ENCODE measurements around the gene B3GNT7. TPM values are rescaled to one million over a fixed set of nuclear protein-coding genes. Genes with fewer than 3 reads are reported as not detected.
"Not testable (repeated sequence)": the region's sequence is repeated elsewhere in the genome, so short reads cannot be mapped to it uniquely, and the experiment has no call there.

The B3GNT7 gene
- polyA plus RNA-seq, 6 donors from 2014 or later, result 0.35 to 2.3 (median 1.2) TPM

GRCh38 chr2:231421051-231421580 is 25.6 kb downstream of the B3GNT7 start:
- no peaks in the 10 kb centered on the region for H3K36me3 Mint-ChIP-seq
- no peak overlapping the region for H3K27ac Mint-ChIP-seq
- DNase-seq (no peak), ATAC-seq (ENCODE audit: low read depth in 2 of 2) (no peak)
- peaks cover 0 to 21% (median 8%) of the 10 kb centered on the region in 3 donors for H3K27me3 Mint-ChIP-seq
- H3K4me1 Mint-ChIP-seq, result no peaks in the 10 kb centered on the region
- H3K9me3 Mint-ChIP-seq, result peaks cover 0 to 2% (median 0%) of the 10 kb centered on the region in 7 donors
- no peak overlapping the region for H3K4me3 Mint-ChIP-seq

DNA sequence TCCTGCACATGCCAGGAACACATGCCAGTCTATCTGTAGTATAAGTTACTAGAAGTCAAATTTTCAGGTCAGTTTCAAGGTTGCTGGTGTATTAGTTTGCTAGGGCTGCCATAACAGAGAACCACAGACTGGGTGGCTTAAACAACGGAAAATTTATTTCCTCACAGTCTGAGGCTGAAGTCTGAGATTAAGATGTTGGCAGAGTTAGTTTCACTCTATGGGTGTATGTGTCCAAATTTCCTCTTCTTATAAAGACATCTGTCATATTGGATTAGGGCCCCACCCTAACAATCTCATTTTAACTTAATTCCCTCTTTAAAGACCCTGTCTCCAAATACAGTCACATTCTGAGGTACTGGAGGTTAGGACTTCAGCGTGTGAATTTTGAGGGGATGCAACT is 26.5 kb downstream of the B3GNT7 start:
- H3K27ac Mint-ChIP-seq, result peak overlapping the region in 1 of 6 donors; percentile 15
- no peak overlapping the region for H3K4me3 Mint-ChIP-seq
- no peak for ATAC-seq (ENCODE audit: low read depth in 2 of 2)
- no peaks in the 10 kb centered on the region for H3K4me1 Mint-ChIP-seq
- H3K36me3 Mint-ChIP-seq, result no peaks in the 10 kb centered on the region
- no peak for DNase-seq
- peaks cover 0 to 2% (median 0%) of the 10 kb centered on the region in 7 donors for H3K9me3 Mint-ChIP-seq
- peaks cover 0 to 21% (median 8%) of the 10 kb centered on the region in 3 donors for H3K27me3 Mint-ChIP-seq

GRCh38 chr2:231423176-231423575 is 27.7 kb downstream of the B3GNT7 start:
- peaks cover 0 to 1% (median 0%) of the 10 kb centered on the region in 7 donors for H3K9me3 Mint-ChIP-seq
- no peak for DNase-seq
- no peak overlapping the region for H3K27ac Mint-ChIP-seq
- no peak overlapping the region for H3K4me3 Mint-ChIP-seq
- no peaks in the 10 kb centered on the region for H3K4me1 Mint-ChIP-seq
- peaks cover 0 to 21% (median 8%) of the 10 kb centered on the region in 3 donors for H3K27me3 Mint-ChIP-seq
- ATAC-seq (ENCODE audit: low read depth in 2 of 2), result no peak
- no peaks in the 10 kb centered on the region for H3K36me3 Mint-ChIP-seq

DNA sequence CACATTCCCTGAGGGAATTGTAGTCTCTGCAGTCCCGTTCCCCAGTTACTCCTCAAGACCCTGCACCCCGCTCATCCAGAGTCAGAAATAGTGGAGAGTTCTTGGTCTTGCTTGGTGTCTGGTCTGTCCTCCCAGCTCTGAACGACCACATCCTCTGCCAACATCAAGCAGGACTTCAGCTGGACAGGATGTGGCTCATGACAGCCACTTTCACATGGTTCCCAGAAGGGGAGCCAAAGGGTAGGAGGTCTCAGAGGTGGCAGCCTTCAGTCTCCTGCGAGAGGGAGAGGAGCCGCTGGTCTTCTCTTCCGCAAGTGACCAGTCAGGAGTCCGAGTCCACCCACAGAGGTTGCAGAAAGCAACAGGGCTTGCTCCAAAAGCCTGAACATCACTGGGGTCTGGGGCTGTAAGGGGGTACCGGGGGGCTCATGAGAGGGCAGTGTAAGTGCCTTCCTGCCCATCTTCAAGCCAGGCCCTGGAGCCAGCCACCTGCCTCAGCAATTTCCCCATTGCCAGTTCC is 29.8 kb downstream of the B3GNT7 start:
- DNase-seq, result no peak
- no peak for ATAC-seq (ENCODE audit: low read depth in 2 of 2)
- H3K27ac Mint-ChIP-seq, result no peak overlapping the region
- H3K27me3 Mint-ChIP-seq, result peaks cover 0 to 12% (median 0%) of the 10 kb centered on the region in 3 donors
- H3K4me1 Mint-ChIP-seq, result no peaks in the 10 kb centered on the region
- no peaks in the 10 kb centered on the region for H3K36me3 Mint-ChIP-seq
- H3K4me3 Mint-ChIP-seq, result no peak overlapping the region
- H3K9me3 Mint-ChIP-seq, result peaks cover 0 to 3% (median 0%) of the 10 kb centered on the region in 7 donors

DNA sequence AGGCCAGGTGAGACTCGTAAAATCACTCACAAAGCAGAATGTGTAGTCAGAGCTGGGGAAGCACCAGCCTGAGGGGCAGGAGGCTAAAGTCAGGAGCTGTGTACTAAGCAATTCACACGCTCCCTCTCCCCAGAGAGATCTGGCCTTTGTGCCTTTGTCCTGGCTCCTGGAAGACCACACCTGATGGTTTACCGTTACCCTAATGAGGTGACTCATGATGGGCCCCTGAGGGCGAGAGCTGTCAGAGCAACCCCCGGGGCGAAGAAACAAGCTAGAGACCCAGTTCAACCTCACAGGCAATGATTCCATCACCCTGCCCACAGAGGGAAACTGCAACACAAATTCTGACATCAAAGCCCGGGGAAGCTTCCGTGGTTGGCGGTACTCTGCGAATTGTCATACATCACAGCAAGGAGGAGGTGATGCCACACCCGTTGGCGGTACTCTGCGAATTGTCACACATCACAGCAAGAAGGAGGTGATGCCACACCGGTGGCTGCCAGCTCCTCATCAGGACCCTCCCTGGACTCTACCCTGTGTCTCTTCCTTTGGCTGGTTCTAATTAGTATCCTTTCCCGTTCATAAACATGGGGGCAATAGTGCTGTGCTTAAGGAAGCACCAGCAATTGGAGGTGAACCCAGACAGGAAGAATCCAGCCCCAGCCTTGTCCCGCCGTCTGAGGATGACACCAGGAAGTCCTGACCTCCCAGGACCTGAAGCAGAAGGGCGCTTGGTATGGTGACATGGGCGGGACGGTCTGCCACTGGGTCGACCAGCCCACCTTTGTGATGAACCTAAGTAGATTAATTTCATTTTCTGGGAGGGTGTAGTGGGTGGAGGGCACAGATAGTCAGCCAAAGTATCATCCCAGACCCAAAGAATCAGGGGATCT is 30.5 kb downstream of the B3GNT7 start:
- H3K27me3 Mint-ChIP-seq, result peaks cover 0 to 15% (median 2%) of the 10 kb centered on the region in 3 donors
- H3K4me1 Mint-ChIP-seq, result no peaks in the 10 kb centered on the region
- peaks cover 0 to 6% of the 10 kb centered on the region in 2 donors for H3K36me3 Mint-ChIP-seq
- ATAC-seq (ENCODE audit: low read depth in 2 of 2), result no peak
- H3K27ac Mint-ChIP-seq, result peak overlapping the region in 1 of 6 donors; percentile 15
- DNase-seq, result no peak
- H3K9me3 Mint-ChIP-seq, result peaks cover 3 to 9% (median 6%) of the 10 kb centered on the region in 7 donors
- H3K4me3 Mint-ChIP-seq, result no peak overlapping the region

- Mint-ChIP-seq H3K9me3 (peaks cover 12 to 18% (median 16%) of the 10 kb centered on the region in 7 donors), H3K27ac (no peak overlapping the region), H3K4me3 (no peak overlapping the region), H3K36me3 (peaks cover 0 to 16% of the 10 kb centered on the region in 2 donors), H3K4me1 (no peaks in the 10 kb centered on the region), H3K27me3 (peaks cover 0 to 18% (median 12%) of the 10 kb centered on the region in 3 donors)
- DNase-seq, result no peak
- ATAC-seq (ENCODE audit: low read depth in 2 of 2), result no peak
These were observed 31.6 kb downstream of the B3GNT7 start for GRCh38 chr2:231427116-231427515.

DNA sequence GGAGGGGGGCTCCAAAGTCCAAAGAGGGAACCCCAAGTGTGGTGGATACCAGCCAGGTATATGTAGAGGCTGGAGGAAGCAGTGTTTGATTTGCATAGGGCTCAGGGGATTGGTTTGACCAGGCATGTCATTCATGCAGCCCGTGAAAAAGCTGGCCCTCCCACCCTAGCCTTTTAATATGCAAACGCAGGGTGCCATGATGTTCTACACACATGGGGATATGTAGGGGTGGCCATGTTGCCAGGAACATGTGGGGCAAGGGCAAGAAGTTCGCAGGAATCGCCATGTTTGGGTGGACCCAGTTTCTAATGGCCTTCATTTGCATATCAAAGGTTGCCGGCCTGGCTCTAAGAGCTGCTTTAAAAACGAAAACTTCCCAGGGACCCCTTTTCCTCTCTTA is 33.6 kb downstream of the B3GNT7 start:
- peaks cover 14 to 18% (median 16%) of the 10 kb centered on the region in 7 donors for H3K9me3 Mint-ChIP-seq
- no peak overlapping the region for H3K27ac Mint-ChIP-seq
- no peaks in the 10 kb centered on the region for H3K4me1 Mint-ChIP-seq
- H3K4me3 Mint-ChIP-seq, result no peak overlapping the region
- H3K36me3 Mint-ChIP-seq, result peaks cover 0 to 18% of the 10 kb centered on the region in 2 donors
- ATAC-seq (ENCODE audit: low read depth in 2 of 2) (no peak), DNase-seq (no peak)
- H3K27me3 Mint-ChIP-seq, result peaks cover 0 to 18% (median 13%) of the 10 kb centered on the region in 3 donors

DNA sequence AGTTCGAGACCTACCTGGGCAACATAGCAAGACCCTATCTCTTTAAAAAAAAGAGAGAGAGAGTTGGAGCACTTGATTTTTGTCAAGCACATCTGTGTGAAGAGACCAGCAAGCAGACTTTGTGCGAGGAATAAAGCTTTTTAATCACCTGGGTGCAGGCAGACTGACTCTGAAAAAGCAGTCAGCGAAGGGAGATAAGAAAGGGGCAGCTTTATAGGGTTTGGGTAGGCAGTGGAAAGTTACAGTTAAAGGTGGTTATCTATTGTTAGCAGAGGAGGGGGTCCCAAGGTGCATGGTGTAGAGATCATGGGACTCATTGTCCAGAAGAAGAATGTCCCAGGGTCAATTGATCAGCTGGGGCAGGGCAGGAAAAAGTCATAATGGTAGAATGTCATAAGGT is 34.4 kb downstream of the B3GNT7 start:
- peaks cover 0 to 18% of the 10 kb centered on the region in 2 donors for H3K36me3 Mint-ChIP-seq
- ATAC-seq (ENCODE audit: low read depth in 2 of 2), result no peak
- H3K27me3 Mint-ChIP-seq, result peaks cover 0 to 13% (median 13%) of the 10 kb centered on the region in 3 donors
- peaks cover 14 to 18% (median 16%) of the 10 kb centered on the region in 7 donors for H3K9me3 Mint-ChIP-seq
- no peak for DNase-seq
- H3K4me3 Mint-ChIP-seq, result no peak overlapping the region
- H3K27ac Mint-ChIP-seq, result no peak overlapping the region
- H3K4me1 Mint-ChIP-seq, result no peaks in the 10 kb centered on the region

- not testable (repeated sequence) for H3K4me1 Mint-ChIP-seq; H3K4me3 Mint-ChIP-seq; DNase-seq; ATAC-seq (ENCODE audit: low read depth in 2 of 2)
- Mint-ChIP-seq H3K27me3 (peaks cover 0 to 13% (median 13%) of the 10 kb centered on the region in 3 donors), H3K27ac (peak overlapping the region in 1 of 6 donors; percentile 7), H3K9me3 (peaks cover 14 to 18% (median 16%) of the 10 kb centered on the region in 7 donors), H3K36me3 (peaks cover 0 to 18% of the 10 kb centered on the region in 2 donors)
These were observed 34.9 kb downstream of the B3GNT7 start for GRCh38 chr2:231430437-231430836.

DNA sequence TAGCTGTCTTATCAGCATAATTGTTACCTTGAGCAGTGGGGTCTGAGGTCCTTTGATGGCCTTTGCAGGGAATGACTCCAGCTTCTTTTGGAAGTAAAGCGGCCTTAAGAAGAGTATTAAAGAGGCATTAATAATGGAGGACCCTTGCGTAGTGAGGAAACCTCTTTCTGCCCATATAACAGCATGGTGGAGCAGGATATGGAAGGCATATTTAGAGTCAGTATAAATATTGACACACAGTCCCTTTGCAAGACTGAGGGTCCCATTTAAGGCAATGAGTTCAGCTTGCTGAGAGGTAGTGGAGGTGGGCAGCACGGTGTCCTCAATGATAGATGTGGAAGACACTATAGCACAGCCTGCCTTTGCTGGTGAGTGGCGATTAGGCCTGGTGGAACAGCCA is 36.1 kb downstream of the B3GNT7 start:
- H3K36me3 Mint-ChIP-seq, result peaks cover 0 to 18% of the 10 kb centered on the region in 2 donors
- H3K4me3 Mint-ChIP-seq, result no peak overlapping the region
- no peaks in the 10 kb centered on the region for H3K4me1 Mint-ChIP-seq
- H3K9me3 Mint-ChIP-seq, result peaks cover 14 to 18% (median 16%) of the 10 kb centered on the region in 7 donors
- H3K27me3 Mint-ChIP-seq, result peaks cover 0 to 13% (median 13%) of the 10 kb centered on the region in 3 donors
- DNase-seq, result no peak
- peak overlapping the region in 1 of 6 donors; percentile 11 for H3K27ac Mint-ChIP-seq
- ATAC-seq (ENCODE audit: low read depth in 2 of 2), result no peak

GRCh38 chr2:231433990-231434389 is 38.5 kb downstream of the B3GNT7 start:
- H3K27ac Mint-ChIP-seq, result peak overlapping the region in 2 of 6 donors; percentile 2 to 78
- H3K36me3 Mint-ChIP-seq, result peaks cover 0 to 18% of the 10 kb centered on the region in 2 donors
- peaks cover 13 to 17% (median 16%) of the 10 kb centered on the region in 7 donors for H3K9me3 Mint-ChIP-seq
- ATAC-seq (ENCODE audit: low read depth in 2 of 2) (no peak), DNase-seq (no peak)
- H3K4me1 Mint-ChIP-seq, result no peaks in the 10 kb centered on the region
- H3K4me3 Mint-ChIP-seq, result peak overlapping the region in 1 of 8 donors; percentile 3
- H3K27me3 Mint-ChIP-seq, result peaks cover 0 to 13% (median 13%) of the 10 kb centered on the region in 3 donors

DNA sequence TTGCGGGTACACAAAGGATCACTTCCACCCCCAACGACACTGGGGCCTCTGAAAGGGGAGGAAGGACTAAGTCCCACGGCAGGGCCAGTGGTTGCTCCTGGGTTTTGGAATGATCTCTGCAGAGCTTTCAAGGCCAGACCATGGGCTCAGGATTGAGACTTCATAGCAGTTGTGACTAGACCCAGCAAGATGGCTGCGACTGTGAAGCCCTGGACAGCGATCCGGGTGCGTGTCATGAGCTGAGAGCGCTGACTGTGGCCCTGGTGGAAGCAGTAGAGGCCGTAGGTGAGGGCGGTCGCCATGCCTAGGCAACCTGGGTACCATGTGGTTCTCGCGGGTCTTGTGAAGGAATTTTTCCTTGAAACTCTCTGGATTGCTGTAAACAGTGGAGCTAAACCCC is 41.4 kb downstream of the B3GNT7 start:
- DNase-seq, result no peak
- ATAC-seq (ENCODE audit: low read depth in 2 of 2), result no peak
- Mint-ChIP-seq H3K4me1 (no peaks in the 10 kb centered on the region), H3K4me3 (no peak overlapping the region), H3K27ac (no peak overlapping the region), H3K36me3 (peaks cover 0 to 3% of the 10 kb centered on the region in 2 donors), H3K27me3 (peaks cover 0 to 2% (median 0%) of the 10 kb centered on the region in 3 donors), H3K9me3 (peaks cover under 1 to 4% (median 2%) of the 10 kb centered on the region in 7 donors)

DNA sequence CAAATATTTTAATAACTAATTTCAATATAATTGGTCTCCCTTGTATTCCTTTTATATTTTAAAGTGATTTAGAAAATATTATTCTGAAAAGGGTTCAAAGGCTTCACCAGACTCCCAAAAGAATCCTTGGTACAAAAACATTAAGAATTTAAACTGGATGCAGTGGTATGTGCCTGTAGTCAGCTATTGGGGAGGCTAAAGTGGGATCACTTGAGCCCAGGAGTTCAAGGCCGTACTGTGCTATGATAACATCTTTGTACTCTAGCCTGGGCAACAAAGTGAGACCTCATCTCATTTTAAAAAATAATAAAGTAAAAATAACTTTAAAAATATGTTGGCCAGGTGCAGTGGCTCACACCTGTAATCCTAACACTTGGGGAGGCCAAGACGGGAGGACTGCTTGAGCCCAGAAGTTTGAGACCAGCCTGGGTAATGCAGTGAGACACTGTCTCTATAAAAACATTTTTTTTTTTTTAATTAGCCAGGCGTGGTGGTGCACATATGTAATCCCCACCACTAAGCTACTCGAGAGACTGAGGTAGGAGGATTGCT is 54.1 kb downstream of the B3GNT7 start:
- Mint-ChIP-seq H3K27ac (no peak overlapping the region), H3K4me1 (peaks cover 6 to 8% (median 7%) of the 10 kb centered on the region in 3 donors), H3K36me3 (no peaks in the 10 kb centered on the region), H3K27me3 (no peaks in the 10 kb centered on the region), H3K9me3 (no peaks in the 10 kb centered on the region), H3K4me3 (no peak overlapping the region)
- no peak for DNase-seq
- ATAC-seq (ENCODE audit: low read depth in 2 of 2), result no peak

Measured in naive B cell (primary cell).